GM23338 (cell line): Measurements from ENCODE around the gene MRPL38. TPM values are rescaled to one million over a fixed set of nuclear protein-coding genes. Genes with fewer than 3 reads are reported as not detected.

ENCODE experiments used
- ATAC-seq: fragments of 200-7000 bp; cut with Tn5 transposase; 3 replicates; pipeline ENCODE4 v1.9.1; 2020
- DNase-seq: peaks from one replicate; pipeline ENCODE4 v3.0.0-alpha.2; 2015; ENCODE audit warnings: low spot score
- H2AFZ ChIP-seq: fragments of 200-600 bp; sonication (generic); 2 replicates; pipeline ENCODE4 v1.8.0; 2016; ENCODE audit warnings: antibody characterized with exemption, mild to moderate bottlenecking, moderate library complexity
- H3F3A ChIP-seq: fragments of 200-600 bp; sonication (generic); replicated peaks from 2 replicates; pipeline ENCODE4 v1.8.0; 2017; ENCODE audit warnings: antibody characterized with exemption, mixed run types, low read depth
- H3K27ac ChIP-seq: fragments of 200-600 bp; sonication (generic); 2 replicates; pipeline ENCODE4 v1.6.1; 2016; ENCODE audit warnings: low read depth
- H3K27me3 ChIP-seq: fragments of 200-600 bp; sonication (generic); 2 replicates; pipeline ENCODE4 v1.8.0; 2016; ENCODE audit warnings: mild to moderate bottlenecking, mixed run types, moderate library complexity; ENCODE audit not compliant: insufficient read depth
- H3K36me3 ChIP-seq: fragments of 200-600 bp; sonication (generic); 2 replicates; pipeline ENCODE4 v1.8.0; 2016; ENCODE audit warnings: mild to moderate bottlenecking; ENCODE audit not compliant: insufficient read depth
- H3K4me1 ChIP-seq: fragments of 200-600 bp; sonication (generic); 2 replicates; pipeline ENCODE4 v1.8.0; 2016; ENCODE audit warnings: mild to moderate bottlenecking, moderate library complexity; ENCODE audit not compliant: insufficient read depth
- H3K4me2 ChIP-seq: fragments of 200-600 bp; sonication (generic); 2 replicates; pipeline ENCODE4 v1.7.1; 2017; ENCODE audit warnings: mixed run types
- H3K4me3 ChIP-seq: fragments of 200-600 bp; sonication (generic); 2 replicates; pipeline ENCODE4 v1.6.1; 2016; ENCODE audit warnings: mixed run types
- H3K79me2 ChIP-seq: fragments of 200-600 bp; sonication (generic); replicated peaks from 2 replicates; pipeline ENCODE4 v1.8.0; 2017; ENCODE audit warnings: mild to moderate bottlenecking; ENCODE audit not compliant: insufficient read depth
- H3K9me2 ChIP-seq: fragments of 200-600 bp; sonication (generic); 2 replicates; pipeline ENCODE4 v1.8.0; 2017; ENCODE audit not compliant: insufficient read depth
- H4K20me1 ChIP-seq: fragments of 200-600 bp; sonication (generic); replicated peaks from 2 replicates; pipeline ENCODE4 v1.8.0; 2017; ENCODE audit warnings: mild to moderate bottlenecking; ENCODE audit not compliant: insufficient read depth
- H3K27ac Mint-ChIP-seq: 2 replicates; pipeline ENCODE4 v1.8.0; 2020; ENCODE audit warnings: inconsistent platforms, mild to moderate bottlenecking, moderate library complexity, mixed read lengths
- H3K27me3 Mint-ChIP-seq: 3 replicates; pipeline ENCODE4 v1.8.0; 2022; ENCODE audit warnings: low read depth, mild to moderate bottlenecking, moderate library complexity, mixed read lengths, inconsistent platforms; ENCODE audit not compliant: insufficient read depth, poor library complexity
- H3K36me3 Mint-ChIP-seq: 3 replicates; pipeline ENCODE4 v1.8.0; 2021; ENCODE audit warnings: low read depth, mild to moderate bottlenecking, inconsistent platforms, moderate library complexity, mixed read lengths
- H3K4me1 Mint-ChIP-seq: 3 replicates; pipeline ENCODE4 v1.8.0; 2020; ENCODE audit warnings: mild to moderate bottlenecking, inconsistent platforms, mixed read lengths
- H3K4me3 Mint-ChIP-seq: 3 replicates; pipeline ENCODE4 v1.8.0; 2021; ENCODE audit warnings: moderate library complexity, mild to moderate bottlenecking, inconsistent platforms, mixed read lengths
- H3K9me3 Mint-ChIP-seq: 3 replicates; pipeline ENCODE4 v1.8.0; 2020; ENCODE audit warnings: moderate library complexity, mild to moderate bottlenecking, inconsistent platforms, mixed read lengths
- CREB1 ChIP-seq: fragments of 250-450 bp; sonication (Bioruptor Pico); IDR thresholded peaks from 2 replicates; pipeline ENCODE4 v1.5.0; 2020; ENCODE audit warnings: low read depth, mild to moderate bottlenecking, moderate library complexity
- EZH2phosphoT487 ChIP-seq: fragments of 200-600 bp; sonication (generic); IDR thresholded peaks from one replicate; pipeline ENCODE4 v1.8.1; 2018; ENCODE audit warnings: antibody characterized with exemption; ENCODE audit not compliant: unreplicated experiment
- NANOG ChIP-seq: IDR thresholded peaks from 2 replicates; pipeline ENCODE4 v1.6.1; 2016; ENCODE audit warnings: antibody characterized with exemption, borderline replicate concordance
- POLR2AphosphoS5 ChIP-seq: IDR thresholded peaks from 2 replicates; pipeline ENCODE4 v1.6.1; 2016; ENCODE audit warnings: antibody characterized with exemption, low read depth
- STAT1 ChIP-seq: IDR thresholded peaks from one replicate; pipeline ENCODE4 v1.6.1; 2016; ENCODE audit warnings: antibody characterized with exemption; ENCODE audit not compliant: unreplicated experiment
- ZNF331 ChIP-seq: fragments of 250-450 bp; sonication (Bioruptor Pico); IDR thresholded peaks from 2 replicates; pipeline ENCODE4 v1.5.0; 2020; ENCODE audit warnings: low read depth, mild to moderate bottlenecking, moderate library complexity
- polyA plus RNA-seq: library from polyadenylated mRNA; unstranded; fragments of >200 nt; fragmentation: Nextera tagmentation; extraction: Ambion mirVana; gene quantifications from 2 replicates; pipeline ENCODE4 v1.2.1, GENCODE V29; 2016
- total RNA-seq: library from RNA; depleted of rRNA; stranded (reverse); fragments of >200 nt; shearing (Covaris generic); gene quantifications from 2 replicates; pipeline ENCODE4 v1.2.3, GENCODE V29; 2014
- TF ChIP-seq, protein P1 (sequence below): fragments of 250-450 bp; sonication (Bioruptor Pico); IDR thresholded peaks from 2 replicates; pipeline ENCODE4 v1.5.0; 2020; ENCODE audit warnings: mild to moderate bottlenecking, moderate library complexity

MRPL38 gene
- total and polyA plus RNA-seq, 2 experiments from 2014 or later = 63.6 to 90.0 TPM

DNA sequence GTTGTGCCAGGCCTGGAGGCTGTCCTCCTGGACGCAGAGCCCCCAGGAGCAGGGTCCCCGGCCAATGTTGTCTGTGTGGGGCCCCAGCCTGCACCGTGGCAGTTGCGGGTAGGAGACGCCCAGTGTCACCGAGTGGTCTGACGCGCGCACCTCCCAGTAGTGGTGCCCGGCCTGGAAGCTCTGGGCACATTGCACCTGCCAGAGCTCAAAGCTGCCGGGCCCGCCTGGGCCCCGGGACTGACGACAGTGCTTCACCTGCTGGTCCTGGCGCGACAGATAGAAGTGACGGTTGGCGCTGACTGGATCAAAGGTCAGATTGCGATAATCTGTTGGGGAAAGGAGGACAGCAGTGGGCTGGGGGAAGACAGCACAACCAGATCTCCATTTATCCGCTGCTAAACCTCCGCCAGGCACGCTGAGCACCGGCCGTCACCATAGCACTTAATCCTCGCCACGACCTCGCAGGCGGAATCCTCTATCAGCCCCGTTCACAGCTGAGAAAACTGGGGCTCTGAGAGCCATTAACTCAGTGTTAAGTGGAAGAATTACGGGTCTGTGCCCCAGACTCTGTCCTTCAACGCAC, 13.6 kb downstream of the MRPL38 start:
- Histone ChIP-seq H3K27ac (no peak overlapping the region), H3K4me1 (peaks cover 11% of the 10 kb centered on the region; the same call in 1 of the 2 replicates), H3K4me3 (no peak overlapping the region), H3K4me2 (no peak overlapping the region), H4K20me1 (no peaks in the 10 kb centered on the region; the same call in 1 of the 2 replicates), H2AFZ (no peak overlapping the region), H3K9me2 (no peaks in the 10 kb centered on the region), H3F3A (peaks cover 18% of the 10 kb centered on the region), H3K36me3 (no peaks in the 10 kb centered on the region), H3K27me3 (no peaks in the 10 kb centered on the region), H3K79me2 (peaks cover 18% of the 10 kb centered on the region)
- no peaks in the 10 kb centered on the region for H3K9me3 Mint-ChIP-seq
- peaks cover 25% of the 10 kb centered on the region for H3K36me3 Mint-ChIP-seq
- H3K4me3 Mint-ChIP-seq = no peak overlapping the region
- H3K27ac Mint-ChIP-seq = no peak overlapping the region
- peaks cover 18% of the 10 kb centered on the region for H3K4me1 Mint-ChIP-seq
- TF ChIP-seq POLR2AphosphoS5 = no peak
- no peak for TF ChIP-seq CREB1 (CRISPR knock-in tag)
- TF ChIP-seq ZNF331 = no peak
- TF ChIP-seq EZH2phosphoT487 = no peak
- TF ChIP-seq STAT1 = no peak
- TF ChIP-seq NANOG = no peak
- TF ChIP-seq, protein P1, sequence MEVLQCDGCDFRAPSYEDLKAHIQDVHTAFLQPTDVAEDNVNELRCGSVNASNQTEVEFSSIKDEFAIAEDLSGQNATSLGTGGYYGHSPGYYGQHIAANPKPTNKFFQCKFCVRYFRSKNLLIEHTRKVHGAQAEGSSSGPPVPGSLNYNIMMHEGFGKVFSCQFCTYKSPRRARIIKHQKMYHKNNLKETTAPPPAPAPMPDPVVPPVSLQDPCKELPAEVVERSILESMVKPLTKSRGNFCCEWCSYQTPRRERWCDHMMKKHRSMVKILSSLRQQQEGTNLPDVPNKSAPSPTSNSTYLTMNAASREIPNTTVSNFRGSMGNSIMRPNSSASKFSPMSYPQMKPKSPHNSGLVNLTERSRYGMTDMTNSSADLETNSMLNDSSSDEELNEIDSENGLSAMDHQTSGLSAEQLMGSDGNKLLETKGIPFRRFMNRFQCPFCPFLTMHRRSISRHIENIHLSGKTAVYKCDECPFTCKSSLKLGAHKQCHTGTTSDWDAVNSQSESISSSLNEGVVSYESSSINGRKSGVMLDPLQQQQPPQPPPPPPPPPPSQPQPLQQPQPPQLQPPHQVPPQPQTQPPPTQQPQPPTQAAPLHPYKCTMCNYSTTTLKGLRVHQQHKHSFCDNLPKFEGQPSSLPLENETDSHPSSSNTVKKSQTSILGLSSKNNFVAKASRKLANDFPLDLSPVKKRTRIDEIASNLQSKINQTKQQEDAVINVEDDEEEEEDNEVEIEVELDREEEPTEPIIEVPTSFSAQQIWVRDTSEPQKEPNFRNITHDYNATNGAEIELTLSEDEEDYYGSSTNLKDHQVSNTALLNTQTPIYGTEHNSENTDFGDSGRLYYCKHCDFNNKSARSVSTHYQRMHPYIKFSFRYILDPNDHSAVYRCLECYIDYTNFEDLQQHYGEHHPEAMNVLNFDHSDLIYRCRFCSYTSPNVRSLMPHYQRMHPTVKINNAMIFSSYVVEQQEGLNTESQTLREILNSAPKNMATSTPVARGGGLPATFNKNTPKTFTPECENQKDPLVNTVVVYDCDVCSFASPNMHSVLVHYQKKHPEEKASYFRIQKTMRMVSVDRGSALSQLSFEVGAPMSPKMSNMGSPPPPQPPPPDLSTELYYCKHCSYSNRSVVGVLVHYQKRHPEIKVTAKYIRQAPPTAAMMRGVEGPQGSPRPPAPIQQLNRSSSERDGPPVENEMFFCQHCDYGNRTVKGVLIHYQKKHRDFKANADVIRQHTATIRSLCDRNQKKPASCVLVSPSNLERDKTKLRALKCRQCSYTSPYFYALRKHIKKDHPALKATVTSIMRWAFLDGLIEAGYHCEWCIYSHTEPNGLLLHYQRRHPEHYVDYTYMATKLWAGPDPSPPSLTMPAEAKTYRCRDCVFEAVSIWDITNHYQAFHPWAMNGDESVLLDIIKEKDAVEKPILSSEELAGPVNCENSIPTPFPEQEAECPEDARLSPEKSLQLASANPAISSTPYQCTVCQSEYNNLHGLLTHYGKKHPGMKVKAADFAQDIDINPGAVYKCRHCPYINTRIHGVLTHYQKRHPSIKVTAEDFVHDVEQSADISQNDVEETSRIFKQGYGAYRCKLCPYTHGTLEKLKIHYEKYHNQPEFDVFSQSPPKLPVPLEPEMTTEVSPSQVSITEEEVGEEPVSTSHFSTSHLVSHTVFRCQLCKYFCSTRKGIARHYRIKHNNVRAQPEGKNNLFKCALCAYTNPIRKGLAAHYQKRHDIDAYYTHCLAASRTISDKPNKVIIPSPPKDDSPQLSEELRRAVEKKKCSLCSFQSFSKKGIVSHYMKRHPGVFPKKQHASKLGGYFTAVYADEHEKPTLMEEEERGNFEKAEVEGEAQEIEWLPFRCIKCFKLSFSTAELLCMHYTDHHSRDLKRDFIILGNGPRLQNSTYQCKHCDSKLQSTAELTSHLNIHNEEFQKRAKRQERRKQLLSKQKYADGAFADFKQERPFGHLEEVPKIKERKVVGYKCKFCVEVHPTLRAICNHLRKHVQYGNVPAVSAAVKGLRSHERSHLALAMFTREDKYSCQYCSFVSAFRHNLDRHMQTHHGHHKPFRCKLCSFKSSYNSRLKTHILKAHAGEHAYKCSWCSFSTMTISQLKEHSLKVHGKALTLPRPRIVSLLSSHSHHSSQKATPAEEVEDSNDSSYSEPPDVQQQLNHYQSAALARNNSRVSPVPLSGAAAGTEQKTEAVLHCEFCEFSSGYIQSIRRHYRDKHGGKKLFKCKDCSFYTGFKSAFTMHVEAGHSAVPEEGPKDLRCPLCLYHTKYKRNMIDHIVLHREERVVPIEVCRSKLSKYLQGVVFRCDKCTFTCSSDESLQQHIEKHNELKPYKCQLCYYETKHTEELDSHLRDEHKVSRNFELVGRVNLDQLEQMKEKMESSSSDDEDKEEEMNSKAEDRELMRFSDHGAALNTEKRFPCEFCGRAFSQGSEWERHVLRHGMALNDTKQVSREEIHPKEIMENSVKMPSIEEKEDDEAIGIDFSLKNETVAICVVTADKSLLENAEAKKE (CRISPR knock-in tag) = no peak
- peaks cover 18% of the 10 kb centered on the region for H3K27me3 Mint-ChIP-seq
- ATAC-seq (no peak), DNase-seq (no peak)
